Ovary (tissue), 9 donors: ENCODE results near the gene LHX3. TPM values are rescaled to one million over a fixed set of nuclear protein-coding genes. Genes with fewer than 3 reads are reported as not detected.
"Not testable (repeated sequence)": the region's sequence is repeated elsewhere in the genome, so short reads cannot be mapped to it uniquely, and the experiment has no call there.

Experiments used
- DNase-seq, 5 donors: peaks; one replicate each; pipeline ENCODE4 v3.0.0-alpha.2; 2019 to 2020
- H3K27ac ChIP-seq, 2 donors: fragments of 200-600 bp; one replicate each; pipeline versions ENCODE4 v1.5.1 to v1.8.0; 2019 to 2022
- H3K27me3 ChIP-seq: fragments of 200-600 bp; one replicate; pipeline ENCODE4 v1.8.0; 2022
- H3K36me3 ChIP-seq: fragments of 200-600 bp; sonication (generic); one replicate; pipeline ENCODE4 v1.5.1; 2019
- H3K4me1 ChIP-seq: one replicate; pipeline ENCODE4 v1.8.1; 2013; ENCODE audit warnings: mild to moderate bottlenecking, moderate library complexity; ENCODE audit not compliant: insufficient read depth
- H3K4me3 ChIP-seq: fragments of 200-600 bp; sonication (generic); one replicate; pipeline ENCODE4 v1.5.1; 2017
- H3K9me3 ChIP-seq, 2 donors: fragments of 200-600 bp in 1 of 2; sonication (generic) in 1 of 2; one replicate each; pipeline versions ENCODE4 v1.5.1 to v1.8.1; 2013 to 2019; ENCODE audit warnings: mild to moderate bottlenecking in 1 of 2, moderate library complexity in 1 of 2
- EP300 ChIP-seq: sonication (generic); formaldehyde crosslinking; IDR thresholded peaks from one replicate; pipeline ENCODE4 v1.6.1; 2017; ENCODE audit warnings: antibody characterized with exemption
- POLR2A ChIP-seq: fragments of 450-650 bp; IDR thresholded peaks from one replicate; pipeline ENCODE4 v1.6.1; 2017; ENCODE audit warnings: antibody characterized with exemption, mild to moderate bottlenecking, moderate library complexity
- WGBS, 3 donors: extraction: QIAGEN DNeasy Blood & Tissue Kit in 1 of 3; methylation state at CpG; one replicate each; pipeline versions ENCODE4 v1.1.5 to v1.1.7; 2013 to 2017; 5-methylcytosine and 5-hydroxymethylcytosine counted together
- intact Hi-C, 4 donors: fragments of 100-400 bp; cut with DNase I; formaldehyde crosslinking; loops; one replicate each; pipeline versions ENCODE4 v1.11.0 to v1.15.1; 2022 to 2023
- polyA plus RNA-seq, 2 donors: library from polyadenylated mRNA; stranded (reverse); fragments of 200-250 nt in 1 of 2; fragments of 350-450 nt in 1 of 2; fragmentation: Illumina TruSeq in 1 of 2; extraction: RNeasy Lipid Tissue Mini Kit (QIAGEN cat#74804) in 1 of 2; gene quantifications; one replicate each; pipeline ENCODE4 v1.2.3, GENCODE V29; 2013 to 2014
- total RNA-seq, 7 donors: library from RNA; depleted of rRNA in 2 of 7; stranded (reverse); fragments of >200 nt in 2 of 7; fragmentation: NEBNext Ultra II Directional in 3 of 7; extraction: Animal tissue kit (Norgen Biotek cat#: 25700) in 3 of 7; gene quantifications; one replicate each; pipeline versions ENCODE4 v1.1.0 to v1.2.4, GENCODE V29; 2016 to 2023
- TF ChIP-seq, protein P1 (sequence below), 3 donors: fragments of 450-650 bp in 2 of 3; fragments of 200-600 bp in 1 of 3; IDR thresholded peaks; one replicate each; pipeline versions ENCODE4 v1.5.1 to v1.8.0; 2016 to 2022; ENCODE audit warnings: antibody characterized with exemption in 3 of 3, mild to moderate bottlenecking in 1 of 3
- donor health status: DM: no; HTN: no; CAD: no; lungs with moderate emphysema.
- donor health status: DM: no; HTN: no; CAD: no.
- donor health status: Bipolar disorder and iron deficiency.
- donor health status: DM: yes; HTN: yes; CAD: no.
- donor health status: DM: no; HTN: no; CAD: no.
- donor health status: DM: yes; HTN: yes; CAD: no.

The LHX3 gene
- total and polyA plus RNA-seq, 9 donors, result not detected

DNA sequence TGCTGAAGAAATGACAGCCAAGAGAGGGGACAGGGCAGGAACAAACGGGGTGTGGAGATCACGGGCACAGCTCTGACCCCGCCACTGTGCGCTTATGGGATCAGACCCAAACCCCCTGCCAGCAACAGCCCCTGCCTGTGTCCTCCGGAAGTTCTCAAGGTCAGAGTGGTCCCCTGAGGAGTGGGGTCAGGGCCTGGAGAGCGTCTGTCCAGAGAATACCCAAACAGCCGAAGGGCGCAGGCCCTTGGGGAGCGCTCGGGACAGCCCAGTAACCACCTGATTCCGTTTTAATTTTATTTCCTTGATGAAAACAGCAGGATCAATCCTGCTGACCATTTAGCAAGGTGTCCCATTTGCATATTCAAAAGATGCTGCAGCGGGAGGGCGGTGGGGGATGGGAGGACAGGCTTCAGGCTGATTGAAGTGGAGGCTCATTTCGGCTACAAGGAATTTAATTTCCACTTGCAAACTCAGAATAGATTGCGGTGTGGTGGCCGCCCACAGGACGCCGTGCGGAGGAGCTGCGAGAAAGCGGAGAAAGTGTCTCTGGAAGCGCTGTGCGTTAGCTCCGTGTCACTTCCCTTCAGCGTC, 53.6 kb downstream of the LHX3 start:
- no peak overlapping the region for H3K4me3 ChIP-seq
- peak in 1 of 5 donors; percentile 2 for DNase-seq
- no peaks in the 10 kb centered on the region for H3K27me3 ChIP-seq
- intact Hi-C loops, result no loop called here
- no peak for TF ChIP-seq POLR2A
- H3K36me3 ChIP-seq, result no peaks in the 10 kb centered on the region
- H3K27ac ChIP-seq, result no peak overlapping the region
- 41 to 59% (median 41%) methylated on average over 25 of the region's 25 CpGs for WGBS, 3 donors
- no peaks in the 10 kb centered on the region for H3K9me3 ChIP-seq
- H3K4me1 ChIP-seq, result no peaks in the 10 kb centered on the region

DNA sequence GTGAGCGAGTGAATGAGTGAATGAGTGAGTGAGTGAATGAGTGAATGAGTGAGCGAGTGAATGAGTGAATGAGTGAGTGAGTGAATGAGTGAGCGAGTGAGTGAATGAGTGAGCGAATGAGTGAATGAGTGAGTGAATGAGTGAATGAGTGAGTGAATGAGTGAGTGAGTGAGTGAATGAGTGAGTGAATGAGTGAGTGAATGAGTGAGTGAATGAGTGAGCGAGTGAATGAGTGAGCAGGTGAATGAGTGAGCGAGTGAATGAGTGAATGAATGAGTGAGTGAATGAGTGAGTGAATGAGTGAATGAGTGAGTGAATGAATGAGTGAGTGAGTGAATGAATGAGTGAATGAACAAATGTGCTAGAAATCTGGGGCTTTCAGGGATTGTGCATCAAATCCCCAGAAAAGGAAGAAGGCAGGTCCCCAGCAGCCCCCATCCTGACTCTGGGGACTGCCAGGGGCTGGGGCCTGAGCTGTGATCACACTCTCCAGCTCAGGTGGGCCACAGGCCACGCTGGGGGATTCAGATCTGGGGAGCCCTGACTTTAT, 54.2 kb downstream of the LHX3 start:
- H3K4me1 ChIP-seq, H3K36me3 ChIP-seq, H3K9me3 ChIP-seq, H3K4me3 ChIP-seq, DNase-seq, intact Hi-C loops, H3K27me3 ChIP-seq, H3K27ac ChIP-seq: not testable (repeated sequence)
- WGBS, 3 donors, result 70 to 84% (median 79%) methylated on average over 7 of the region's 7 CpGs

DNA sequence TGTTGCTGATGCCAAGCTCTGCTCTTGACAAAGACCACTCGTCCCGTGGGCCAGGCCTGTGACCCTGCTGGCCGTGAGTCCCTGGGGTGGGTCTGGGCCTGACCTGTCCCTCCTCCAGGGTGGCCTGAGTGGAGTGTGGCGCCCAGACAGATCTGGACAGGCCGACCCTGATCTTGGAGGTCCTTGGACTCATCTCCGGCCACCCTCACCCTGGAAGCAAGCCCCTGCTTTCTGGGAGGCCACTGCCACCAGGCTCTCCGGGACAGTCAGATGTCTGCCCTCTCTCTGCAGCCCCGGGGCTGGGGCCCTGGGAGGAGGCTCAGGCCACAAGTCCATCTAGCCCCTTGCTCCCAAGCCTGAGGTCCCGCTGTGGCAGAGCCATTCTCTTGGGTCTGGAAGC, 55.1 kb downstream of the LHX3 start:
- peak in 1 of 5 donors; percentile 9 for DNase-seq
- H3K27ac ChIP-seq, result no peak overlapping the region
- no peaks in the 10 kb centered on the region for H3K4me1 ChIP-seq
- no peaks in the 10 kb centered on the region for H3K36me3 ChIP-seq
- TF ChIP-seq POLR2A (no peak), EP300 (no peak)
- TF ChIP-seq, protein P1, sequence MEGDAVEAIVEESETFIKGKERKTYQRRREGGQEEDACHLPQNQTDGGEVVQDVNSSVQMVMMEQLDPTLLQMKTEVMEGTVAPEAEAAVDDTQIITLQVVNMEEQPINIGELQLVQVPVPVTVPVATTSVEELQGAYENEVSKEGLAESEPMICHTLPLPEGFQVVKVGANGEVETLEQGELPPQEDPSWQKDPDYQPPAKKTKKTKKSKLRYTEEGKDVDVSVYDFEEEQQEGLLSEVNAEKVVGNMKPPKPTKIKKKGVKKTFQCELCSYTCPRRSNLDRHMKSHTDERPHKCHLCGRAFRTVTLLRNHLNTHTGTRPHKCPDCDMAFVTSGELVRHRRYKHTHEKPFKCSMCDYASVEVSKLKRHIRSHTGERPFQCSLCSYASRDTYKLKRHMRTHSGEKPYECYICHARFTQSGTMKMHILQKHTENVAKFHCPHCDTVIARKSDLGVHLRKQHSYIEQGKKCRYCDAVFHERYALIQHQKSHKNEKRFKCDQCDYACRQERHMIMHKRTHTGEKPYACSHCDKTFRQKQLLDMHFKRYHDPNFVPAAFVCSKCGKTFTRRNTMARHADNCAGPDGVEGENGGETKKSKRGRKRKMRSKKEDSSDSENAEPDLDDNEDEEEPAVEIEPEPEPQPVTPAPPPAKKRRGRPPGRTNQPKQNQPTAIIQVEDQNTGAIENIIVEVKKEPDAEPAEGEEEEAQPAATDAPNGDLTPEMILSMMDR (IDR thresholded peaks at IDR 0.05), result no peak
- H3K9me3 ChIP-seq, result no peaks in the 10 kb centered on the region
- no peaks in the 10 kb centered on the region for H3K27me3 ChIP-seq
- H3K4me3 ChIP-seq, result no peak overlapping the region
- intact Hi-C loops, result loop anchor here in 2 of 4 donors (5.0 to 10.0 kb wide), 2 partner anchors 132 to 235 kb away; no protein-coding TSS in a partner anchor
- 83 to 93% (median 84%) methylated on average over 9 of the region's 9 CpGs for WGBS, 3 donors

DNA sequence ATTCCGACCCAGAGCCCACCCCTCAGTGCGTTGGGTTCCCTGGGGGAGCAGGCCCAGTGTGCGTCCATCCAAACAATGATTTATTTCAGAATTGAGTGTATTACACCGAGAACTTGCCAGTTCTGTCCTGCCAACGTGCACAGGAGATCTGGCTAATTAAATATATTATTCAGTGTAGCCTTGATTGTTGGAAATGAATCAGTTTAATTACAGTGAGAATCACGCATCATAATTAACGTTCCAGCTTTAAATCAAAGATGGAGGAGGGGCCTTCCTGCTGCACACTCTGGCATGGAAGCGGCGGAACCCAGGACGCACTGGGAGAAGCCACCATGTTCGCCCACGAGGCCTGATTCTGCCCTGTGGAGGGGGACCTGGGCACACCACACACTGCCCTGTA, 55.6 kb downstream of the LHX3 start:
- intact Hi-C loops, result loop anchor here in 2 of 4 donors (5.0 to 10.0 kb wide), 2 partner anchors 133 to 235 kb away; no protein-coding TSS in a partner anchor
- WGBS, 3 donors, result 72 to 77% (median 75%) methylated on average over 11 to 12 of the region's 12 CpGs

DNA sequence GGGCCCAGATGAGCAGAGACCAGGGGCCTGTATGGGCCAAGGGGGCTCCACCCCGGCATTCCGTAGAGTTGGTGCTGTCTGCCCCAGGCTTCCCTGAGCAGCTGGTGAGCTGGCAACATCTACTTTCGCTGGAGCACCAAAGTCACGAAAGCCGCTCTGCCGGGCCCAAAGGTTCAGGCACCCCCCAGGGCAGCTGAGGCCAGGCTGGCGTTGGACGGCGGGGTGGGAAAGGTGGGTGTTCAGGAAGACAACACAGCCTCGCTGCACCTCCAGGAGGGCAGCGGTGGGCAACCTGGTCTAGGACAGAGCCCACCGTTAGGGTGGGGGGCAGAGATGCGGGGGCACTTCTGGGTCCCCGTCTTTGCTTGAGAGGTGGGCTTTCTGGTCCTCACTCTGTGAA, 56.2 kb downstream of the LHX3 start:
- DNase-seq, result no peak
- intact Hi-C loops, result loop anchor here in 2 of 4 donors (5.0 to 10.0 kb wide), 2 partner anchors 134 to 236 kb away; no protein-coding TSS in a partner anchor
- no peaks in the 10 kb centered on the region for H3K27me3 ChIP-seq
- H3K9me3 ChIP-seq, result no peaks in the 10 kb centered on the region
- TF ChIP-seq POLR2A (no peak), EP300 (no peak)
- TF ChIP-seq, protein P1 (IDR thresholded peaks at IDR 0.05), result no peak
- no peaks in the 10 kb centered on the region for H3K4me1 ChIP-seq
- no peak overlapping the region for H3K4me3 ChIP-seq
- no peaks in the 10 kb centered on the region for H3K36me3 ChIP-seq
- 83 to 89% (median 88%) methylated on average over 14 of the region's 14 CpGs for WGBS, 3 donors
- H3K27ac ChIP-seq, result no peak overlapping the region

More for the DNA sequence above, 55.6 kb downstream of the LHX3 start:
- no peaks in the 10 kb centered on the region for H3K9me3 ChIP-seq
- no peaks in the 10 kb centered on the region for H3K36me3 ChIP-seq
- TF ChIP-seq, protein P1 (IDR thresholded peaks at IDR 0.05), result no peak
- no peak for TF ChIP-seq POLR2A
- no peaks in the 10 kb centered on the region for H3K27me3 ChIP-seq
- H3K4me1 ChIP-seq, result no peaks in the 10 kb centered on the region
- no peak for DNase-seq
- H3K27ac ChIP-seq, result no peak overlapping the region
- no peak overlapping the region for H3K4me3 ChIP-seq
